ENCODE data around the gene NCK1.

- TF ChIP-seq HOXA7 (CRISPR knock-in tag; IDR thresholded peaks at IDR 0.05), result no peak
- TF ChIP-seq, protein P1, sequence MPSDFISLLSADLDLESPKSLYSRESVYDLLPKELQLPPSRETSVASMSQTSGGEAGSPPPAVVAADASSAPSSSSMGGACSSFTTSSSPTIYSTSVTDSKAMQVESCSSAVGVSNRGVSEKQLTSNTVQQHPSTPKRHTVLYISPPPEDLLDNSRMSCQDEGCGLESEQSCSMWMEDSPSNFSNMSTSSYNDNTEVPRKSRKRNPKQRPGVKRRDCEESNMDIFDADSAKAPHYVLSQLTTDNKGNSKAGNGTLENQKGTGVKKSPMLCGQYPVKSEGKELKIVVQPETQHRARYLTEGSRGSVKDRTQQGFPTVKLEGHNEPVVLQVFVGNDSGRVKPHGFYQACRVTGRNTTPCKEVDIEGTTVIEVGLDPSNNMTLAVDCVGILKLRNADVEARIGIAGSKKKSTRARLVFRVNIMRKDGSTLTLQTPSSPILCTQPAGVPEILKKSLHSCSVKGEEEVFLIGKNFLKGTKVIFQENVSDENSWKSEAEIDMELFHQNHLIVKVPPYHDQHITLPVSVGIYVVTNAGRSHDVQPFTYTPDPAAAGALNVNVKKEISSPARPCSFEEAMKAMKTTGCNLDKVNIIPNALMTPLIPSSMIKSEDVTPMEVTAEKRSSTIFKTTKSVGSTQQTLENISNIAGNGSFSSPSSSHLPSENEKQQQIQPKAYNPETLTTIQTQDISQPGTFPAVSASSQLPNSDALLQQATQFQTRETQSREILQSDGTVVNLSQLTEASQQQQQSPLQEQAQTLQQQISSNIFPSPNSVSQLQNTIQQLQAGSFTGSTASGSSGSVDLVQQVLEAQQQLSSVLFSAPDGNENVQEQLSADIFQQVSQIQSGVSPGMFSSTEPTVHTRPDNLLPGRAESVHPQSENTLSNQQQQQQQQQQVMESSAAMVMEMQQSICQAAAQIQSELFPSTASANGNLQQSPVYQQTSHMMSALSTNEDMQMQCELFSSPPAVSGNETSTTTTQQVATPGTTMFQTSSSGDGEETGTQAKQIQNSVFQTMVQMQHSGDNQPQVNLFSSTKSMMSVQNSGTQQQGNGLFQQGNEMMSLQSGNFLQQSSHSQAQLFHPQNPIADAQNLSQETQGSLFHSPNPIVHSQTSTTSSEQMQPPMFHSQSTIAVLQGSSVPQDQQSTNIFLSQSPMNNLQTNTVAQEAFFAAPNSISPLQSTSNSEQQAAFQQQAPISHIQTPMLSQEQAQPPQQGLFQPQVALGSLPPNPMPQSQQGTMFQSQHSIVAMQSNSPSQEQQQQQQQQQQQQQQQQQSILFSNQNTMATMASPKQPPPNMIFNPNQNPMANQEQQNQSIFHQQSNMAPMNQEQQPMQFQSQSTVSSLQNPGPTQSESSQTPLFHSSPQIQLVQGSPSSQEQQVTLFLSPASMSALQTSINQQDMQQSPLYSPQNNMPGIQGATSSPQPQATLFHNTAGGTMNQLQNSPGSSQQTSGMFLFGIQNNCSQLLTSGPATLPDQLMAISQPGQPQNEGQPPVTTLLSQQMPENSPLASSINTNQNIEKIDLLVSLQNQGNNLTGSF (CRISPR knock-in tag; IDR thresholded peaks at IDR 0.05), result no peak
- TF ChIP-seq HIC2 (CRISPR knock-in tag; IDR thresholded peaks at IDR 0.05; ENCODE audit: low read depth), result no peak
- TF ChIP-seq ATF7 (IDR thresholded peaks at IDR 0.05), result no peak
- TF ChIP-seq ATF7 (CRISPR knock-in tag; IDR thresholded peaks at IDR 0.05), result no peak
- TF ChIP-seq DNMT1 (CRISPR knock-in tag; IDR thresholded peaks at IDR 0.05), result no peak
- TF ChIP-seq MLLT10 (CRISPR knock-in tag; IDR thresholded peaks at IDR 0.05), result no peak
- no peak for TF ChIP-seq TARDBP (CRISPR knock-in tag; IDR thresholded peaks at IDR 0.05)
- TF ChIP-seq FOXC1 (CRISPR knock-in tag; IDR thresholded peaks at IDR 0.05; ENCODE audit: borderline replicate concordance), result no peak
- TF ChIP-seq POLR2AphosphoS5 (IDR thresholded peaks at IDR 0.05; ENCODE audit: low read depth, low read length), result no peak
- TF ChIP-seq TEAD3 (CRISPR knock-in tag; optimal IDR thresholded peaks at IDR 0.05; ENCODE audit: borderline replicate concordance), result no peak
These were observed 20.6 kb downstream of the NCK1 start for GRCh38 chr3:136882571-136882970.
